Psoas muscle (tissue), 8 donors: Measurements from ENCODE around the gene CNDP1. TPM values are rescaled to one million over a fixed set of nuclear protein-coding genes. Genes with fewer than 3 reads are reported as not detected.
A peak's percentile ranks its signal among the peaks of the same experiment; 100 is the strongest.

Experiments
- ATAC-seq, 4 donors: fragments of 200-7000 bp; cut with Tn5 transposase; one replicate each; pipeline ENCODE4 v1.9.1; 2020; ENCODE audit warnings: moderate library complexity in 3 of 4, mild to moderate bottlenecking in 2 of 4
- DNase-seq, 2 donors: peaks; one replicate each; pipeline ENCODE4 v3.0.0-alpha.2; 2020
- H3K27ac ChIP-seq: fragments of 200-600 bp; one replicate; pipeline ENCODE4 v1.8.0; 2022
- H3K27me3 ChIP-seq, 3 donors: fragments of 200-600 bp in 1 of 3; one replicate each; pipeline versions ENCODE4 v1.6.1 to v1.8.0; 2013 to 2022; ENCODE audit warnings: low read length in 2 of 3, mild to moderate bottlenecking in 2 of 3, moderate library complexity in 1 of 3; ENCODE audit not compliant: insufficient read depth in 3 of 3
- H3K36me3 ChIP-seq, 2 donors: fragments of 200-600 bp in 1 of 2; one replicate each; pipeline versions ENCODE4 v1.6.1 to v1.8.0; 2013 to 2022; ENCODE audit warnings: low read depth in 1 of 2, mild to moderate bottlenecking in 1 of 2, moderate library complexity in 1 of 2; ENCODE audit not compliant: insufficient read depth in 1 of 2
- H3K4me1 ChIP-seq: fragments of 200-600 bp; one replicate; pipeline ENCODE4 v1.8.0; 2022
- H3K4me3 ChIP-seq: fragments of 200-600 bp; one replicate; pipeline ENCODE4 v1.8.0; 2022; ENCODE audit warnings: mild to moderate bottlenecking
- H3K9me3 ChIP-seq: fragments of 200-600 bp; one replicate; pipeline ENCODE4 v1.8.0; 2022
- CTCF ChIP-seq: fragments of 200-600 bp; IDR thresholded peaks from one replicate; pipeline ENCODE4 v1.8.0; 2022; ENCODE audit warnings: antibody characterized with exemption
- WGBS, 3 donors: extraction: QIAGEN DNeasy Blood & Tissue Kit; methylation state at CpG; one replicate each; pipeline versions ENCODE4 v1.1.6 to v1.1.7; 2013; 5-methylcytosine and 5-hydroxymethylcytosine counted together
- intact Hi-C, 2 donors: fragments of 100-400 bp; cut with DNase I; formaldehyde crosslinking; loops; one replicate each; pipeline versions ENCODE4 v1.11.0 to v1.14.2; 2022
- polyA plus RNA-seq, 3 donors: library from polyadenylated mRNA; stranded (reverse); fragments of 200-250 nt; gene quantifications; one replicate each; pipeline ENCODE4 v1.2.3, GENCODE V29; 2013
- total RNA-seq, 4 donors: library from RNA; stranded (reverse); fragmentation: NEBNext Ultra II Directional in 2 of 4; extraction: Animal tissue kit (Norgen Biotek cat#: 25700) in 2 of 4; gene quantifications; one replicate each; pipeline versions ENCODE4 v1.2.1 to v1.2.4, GENCODE V29; 2021 to 2023
- donor health status: healthy with polysubstance abuse.
- donor health status: DM: no; HTN: no; CAD: no; lungs with moderate emphysema.
- donor health status: Bipolar disorder and iron deficiency.
- donor health status: healthy.
- donor health status: DM: yes; HTN: yes; CAD: no.
- donor health status: DM: no; HTN: no; CAD: no.
- donor health status: DM: no; HTN: no; CAD: no.
- donor health status: DM: yes; HTN: yes; CAD: no.

The CNDP1 gene
- total and polyA plus RNA-seq, 7 donors = 0.04 TPM; not detected in 6

- Histone ChIP-seq H3K4me3 (peak overlapping the region; percentile 98), H3K4me1 (peaks cover 38% of the 10 kb centered on the region), H3K9me3 (no peaks in the 10 kb centered on the region), H3K36me3 (peaks cover 0 to 11% of the 10 kb centered on the region in 2 donors), H3K27me3 (no peaks in the 10 kb centered on the region), H3K27ac (peak overlapping the region; percentile 97)
- intact Hi-C loops = loop anchor here (10.0 kb wide), 1 partner anchor 104 kb away; the partner anchor contains the start of gene CNDP2 (in 2 of the 2)
- peak; percentile 60 to 63 (median 61) for ATAC-seq
- peak; percentile 60 to 78 for DNase-seq
- 0 to 1% (median 0%) methylated on average over 39 to 44 of the region's 44 CpGs for WGBS, 3 donors
- TF ChIP-seq CTCF = peak; percentile 8
Measured at GRCh38 chr18:74598350-74599001, 64.2 kb downstream of the CNDP1 start.

GRCh38 chr18:74604361-74604760, 70.1 kb downstream of the CNDP1 start:
- intact Hi-C loops = no loop called here
- ATAC-seq (no peak), DNase-seq (no peak)
- Histone ChIP-seq H3K36me3 (no peaks in the 10 kb centered on the region), H3K27ac (no peak overlapping the region), H3K27me3 (no peaks in the 10 kb centered on the region), H3K9me3 (no peaks in the 10 kb centered on the region), H3K4me1 (peaks cover 15% of the 10 kb centered on the region), H3K4me3 (no peak overlapping the region)
- no peak for TF ChIP-seq CTCF

- WGBS, 3 donors = 40 to 45% (median 42%) methylated on average over 4 of the region's 4 CpGs
- H3K4me1 ChIP-seq = peaks cover 11% of the 10 kb centered on the region
- no peak overlapping the region for H3K27ac ChIP-seq
- H3K36me3 ChIP-seq = no peaks in the 10 kb centered on the region
- H3K9me3 ChIP-seq = no peaks in the 10 kb centered on the region
- intact Hi-C loops = no loop called here
- no peak for TF ChIP-seq CTCF
- ATAC-seq (peak in 3 of 4 donors; percentile 32 to 49 (median 45)), DNase-seq (no peak)
- H3K27me3 ChIP-seq = no peaks in the 10 kb centered on the region
- no peak overlapping the region for H3K4me3 ChIP-seq
Measured at GRCh38 chr18:74604774-74605173, 70.5 kb downstream of the CNDP1 start.

GRCh38 chr18:74608681-74609080, 74.4 kb downstream of the CNDP1 start:
- no peak for ATAC-seq
- no peaks in the 10 kb centered on the region for H3K36me3 ChIP-seq
- intact Hi-C loops = no loop called here
- no peak for TF ChIP-seq CTCF
- no peaks in the 10 kb centered on the region for H3K9me3 ChIP-seq
- DNase-seq = no peak
- no peaks in the 10 kb centered on the region for H3K27me3 ChIP-seq
- WGBS, 3 donors = 90 to 97% (median 91%) methylated on average over 2 of the region's 2 CpGs
- no peak overlapping the region for H3K4me3 ChIP-seq
- H3K27ac ChIP-seq = no peak overlapping the region
- H3K4me1 ChIP-seq = peaks cover 13% of the 10 kb centered on the region

- no peak for TF ChIP-seq CTCF
- intact Hi-C loops = no loop called here
- no peak for DNase-seq
- no peak overlapping the region for H3K4me3 ChIP-seq
- H3K27me3 ChIP-seq = no peaks in the 10 kb centered on the region
- no peak for ATAC-seq
- peaks cover 10% of the 10 kb centered on the region for H3K4me1 ChIP-seq
- no peaks in the 10 kb centered on the region for H3K9me3 ChIP-seq
- H3K27ac ChIP-seq = no peak overlapping the region
- WGBS, 3 donors = 87 to 89% (median 88%) methylated on average over 3 of the region's 3 CpGs
- no peaks in the 10 kb centered on the region for H3K36me3 ChIP-seq
Measured at GRCh38 chr18:74609535-74609934, 75.2 kb downstream of the CNDP1 start.
